Parathyroid adenoma (tissue), 2 donors: ENCODE measurements around the gene RALA.
"Not testable (repeated sequence)": the region's sequence is repeated elsewhere in the genome, so short reads cannot be mapped to it uniquely, and the experiment has no call there.

Source experiments
- H2AFZ ChIP-seq: fragments of 300-600 bp; sonication (generic); one replicate; pipeline ENCODE4 v1.7.0; 2017; ENCODE audit warnings: antibody characterized with exemption, mild to moderate bottlenecking
- H3K27ac ChIP-seq: fragments of 300-600 bp; sonication (generic); one replicate; pipeline ENCODE4 v1.7.0; 2017
- H3K27me3 ChIP-seq: fragments of 300-600 bp; sonication (generic); one replicate; pipeline ENCODE4 v1.7.0; 2017; ENCODE audit warnings: low read length; ENCODE audit not compliant: control insufficient read depth, insufficient read depth
- H3K36me3 ChIP-seq: fragments of 300-600 bp; sonication (generic); one replicate; pipeline ENCODE4 v1.7.0; 2017; ENCODE audit warnings: low read length; ENCODE audit not compliant: control insufficient read depth, insufficient read depth
- H3K4me1 ChIP-seq: fragments of 300-600 bp; sonication (generic); one replicate; pipeline ENCODE4 v1.7.0; 2017; ENCODE audit warnings: control low read depth
- H3K4me2 ChIP-seq: fragments of 300-600 bp; sonication (generic); one replicate; pipeline ENCODE4 v1.7.0; 2017; ENCODE audit warnings: low read length
- H3K4me3 ChIP-seq: fragments of 300-600 bp; sonication (generic); one replicate; pipeline ENCODE4 v1.7.0; 2017; ENCODE audit warnings: low read depth, low read length
- H3K79me2 ChIP-seq: fragments of 300-600 bp; sonication (generic); one replicate; pipeline ENCODE4 v1.7.0; 2017; ENCODE audit warnings: control low read depth
- H3K9ac ChIP-seq: fragments of 300-600 bp; sonication (generic); one replicate; pipeline ENCODE4 v1.7.0; 2017; ENCODE audit warnings: mild to moderate bottlenecking
- H3K9me3 ChIP-seq: fragments of 300-600 bp; sonication (generic); one replicate; pipeline ENCODE4 v1.7.0; 2017; ENCODE audit warnings: low read length; ENCODE audit not compliant: control insufficient read depth
- CTCF ChIP-seq: fragments of 300-600 bp; sonication (generic); IDR thresholded peaks from one replicate; pipeline ENCODE4 v1.7.0; 2017; ENCODE audit warnings: antibody characterized with exemption, mild to moderate bottlenecking
- donor health status: primary hyperparathyroidism.

The RALA gene

DNA sequence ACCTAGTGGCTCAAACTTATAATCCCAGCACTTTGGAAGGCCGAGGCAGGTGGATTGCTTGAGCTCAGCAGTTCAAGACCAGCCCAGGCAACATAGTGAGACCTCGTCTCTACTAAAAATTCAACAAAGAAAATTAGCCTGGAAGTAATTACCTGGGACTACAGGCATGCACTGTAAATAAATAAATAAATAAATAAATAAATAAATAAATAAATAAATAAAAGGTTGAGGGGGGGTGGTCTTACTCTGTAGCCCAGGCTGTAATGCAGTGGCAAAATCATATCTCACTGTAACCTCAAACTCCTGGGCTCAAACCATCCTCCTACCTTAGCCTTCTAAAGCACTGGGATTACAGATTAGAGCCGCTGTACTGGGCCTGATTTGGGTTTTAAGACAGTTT lies 50.5 kb downstream of the RALA start:
- Histone ChIP-seq H3K79me2 (peaks cover 17% of the 10 kb centered on the region), H3K4me2 (no peak overlapping the region), H2AFZ (no peak overlapping the region), H3K27ac (no peak overlapping the region), H3K4me3 (no peak overlapping the region), H3K36me3 (no peaks in the 10 kb centered on the region), H3K9me3 (no peaks in the 10 kb centered on the region), H3K27me3 (no peaks in the 10 kb centered on the region), H3K4me1 (no peaks in the 10 kb centered on the region), H3K9ac (no peak overlapping the region)
- TF ChIP-seq CTCF = no peak

DNA sequence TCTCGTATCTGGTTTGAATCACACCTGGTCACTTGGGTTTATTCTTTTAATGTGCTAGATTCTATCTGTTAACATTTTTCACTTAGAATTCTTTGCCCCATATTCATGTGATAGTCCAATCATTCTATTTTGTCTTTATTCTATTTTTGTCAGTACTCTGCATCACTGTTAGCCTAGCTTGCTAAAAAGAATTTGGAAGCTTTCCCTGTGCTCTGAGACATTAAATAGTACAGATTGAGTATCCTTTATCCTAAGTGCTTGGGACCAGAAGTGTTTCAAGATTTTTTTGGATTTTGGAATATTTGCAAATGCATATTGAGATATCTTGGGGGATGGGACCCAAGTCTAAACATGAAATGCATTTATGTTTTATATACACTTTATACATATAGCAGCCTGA lies 51.0 kb downstream of the RALA start:
- Histone ChIP-seq H3K27me3 (no peaks in the 10 kb centered on the region), H3K4me1 (no peaks in the 10 kb centered on the region), H3K4me3 (no peak overlapping the region), H3K36me3 (no peaks in the 10 kb centered on the region), H3K9me3 (no peaks in the 10 kb centered on the region), H3K79me2 (peaks cover 17% of the 10 kb centered on the region), H3K9ac (no peak overlapping the region), H3K27ac (no peak overlapping the region), H3K4me2 (no peak overlapping the region), H2AFZ (no peak overlapping the region)
- no peak for TF ChIP-seq CTCF

GRCh38 chr7:39676346-39676745 lies 53.0 kb downstream of the RALA start:
- H3K9me3 ChIP-seq = no peaks in the 10 kb centered on the region
- H3K27ac ChIP-seq = no peak overlapping the region
- TF ChIP-seq CTCF = no peak

GRCh38 chr7:39678930-39679709 lies 55.7 kb downstream of the RALA start:
- H3K4me2 ChIP-seq = no peak overlapping the region
- H3K36me3 ChIP-seq = no peaks in the 10 kb centered on the region
- no peak for TF ChIP-seq CTCF
- peaks cover 17% of the 10 kb centered on the region for H3K79me2 ChIP-seq
- H3K9ac ChIP-seq = no peak overlapping the region
- no peak overlapping the region for H2AFZ ChIP-seq
- H3K27ac ChIP-seq = no peak overlapping the region
- no peak overlapping the region for H3K4me3 ChIP-seq
- no peaks in the 10 kb centered on the region for H3K27me3 ChIP-seq
- H3K9me3 ChIP-seq = no peaks in the 10 kb centered on the region
- peaks cover 3% of the 10 kb centered on the region for H3K4me1 ChIP-seq

More at GRCh38 chr7:39676346-39676745, 53.0 kb downstream of the RALA start:
- Histone ChIP-seq H3K4me2 (no peak overlapping the region), H3K79me2 (peaks cover 17% of the 10 kb centered on the region), H3K36me3 (no peaks in the 10 kb centered on the region), H3K4me3 (no peak overlapping the region), H3K4me1 (no peaks in the 10 kb centered on the region), H3K27me3 (no peaks in the 10 kb centered on the region), H3K9ac (no peak overlapping the region), H2AFZ (no peak overlapping the region)

DNA sequence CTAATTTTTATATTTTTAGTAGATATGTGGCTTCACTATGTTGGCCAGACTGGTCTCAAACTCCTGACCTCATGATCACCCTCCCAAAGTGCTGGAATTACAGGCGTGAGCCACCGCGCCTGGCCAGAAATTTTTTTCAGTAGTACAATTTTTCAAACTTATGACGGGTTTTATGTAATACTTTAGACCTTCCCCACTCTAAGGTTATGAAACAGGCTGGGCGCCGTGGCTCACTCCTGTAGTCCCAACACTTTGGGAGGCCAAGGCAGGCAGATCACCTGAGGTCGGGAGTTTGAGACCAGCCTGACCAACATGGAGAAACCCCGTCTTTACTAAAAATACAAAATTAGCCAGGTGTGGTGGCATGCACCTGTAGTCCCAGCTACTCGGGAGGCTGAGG lies 56.5 kb downstream of the RALA start:
- H3K4me1 ChIP-seq, H3K27me3 ChIP-seq, H3K4me2 ChIP-seq, H3K27ac ChIP-seq, H2AFZ ChIP-seq, H3K9me3 ChIP-seq, H3K4me3 ChIP-seq, H3K9ac ChIP-seq, H3K36me3 ChIP-seq: not testable (repeated sequence)
- peaks cover 17% of the 10 kb centered on the region for H3K79me2 ChIP-seq
